ENCODE measurements around the gene SNED1. TPM values are rescaled to one million over a fixed set of nuclear protein-coding genes. Genes with fewer than 3 reads are reported as not detected.
A peak's percentile ranks its signal among the peaks of the same experiment; 100 is the strongest.

The SNED1 gene
- total RNA-seq, 1 donor from 2014 or later, result 0.26 TPM

- no peak for TF ChIP-seq CTCF (IDR thresholded peaks at IDR 0.05; ENCODE audit: insufficient read depth, low read length, severe bottlenecking)
- DNase-seq (ENCODE audit: low read depth) (no peak), FAIRE-seq (no peak)
- Histone ChIP-seq H3K27me3 (ENCODE audit: control insufficient read depth, insufficient read depth, low read length) (no peaks in the 10 kb centered on the region), H3K36me3 (ENCODE audit: control insufficient read depth, insufficient read depth, low read length) (no peaks in the 10 kb centered on the region), H3K4me3 (ENCODE audit: low read depth, low read length) (no peak overlapping the region)
These were observed 127.2 kb downstream of the SNED1 start for GRCh38 chr2:241125626-241126025.

GRCh38 chr2:241126201-241126611, 127.8 kb downstream of the SNED1 start:
- DNase-seq (ENCODE audit: low read depth) (no peak), FAIRE-seq (peak; percentile 62)
- H3K4me3 ChIP-seq (ENCODE audit: low read depth, low read length), result no peak overlapping the region
- H3K36me3 ChIP-seq (ENCODE audit: control insufficient read depth, insufficient read depth, low read length), result no peaks in the 10 kb centered on the region
- no peak for TF ChIP-seq CTCF (IDR thresholded peaks at IDR 0.05; ENCODE audit: insufficient read depth, low read length, severe bottlenecking)
- no peaks in the 10 kb centered on the region for H3K27me3 ChIP-seq (ENCODE audit: control insufficient read depth, insufficient read depth, low read length)

- TF ChIP-seq CTCF (IDR thresholded peaks at IDR 0.05; ENCODE audit: insufficient read depth, low read length, severe bottlenecking), result no peak
- no peaks in the 10 kb centered on the region for H3K27me3 ChIP-seq (ENCODE audit: control insufficient read depth, insufficient read depth, low read length)
- no peak overlapping the region for H3K4me3 ChIP-seq (ENCODE audit: low read depth, low read length)
- DNase-seq (ENCODE audit: low read depth), result no peak
- FAIRE-seq, result no peak
- H3K36me3 ChIP-seq (ENCODE audit: control insufficient read depth, insufficient read depth, low read length), result no peaks in the 10 kb centered on the region
These were observed 128.4 kb downstream of the SNED1 start for GRCh38 chr2:241126771-241127202.

- TF ChIP-seq CTCF (IDR thresholded peaks at IDR 0.05; ENCODE audit: insufficient read depth, low read length, severe bottlenecking), result no peak
- FAIRE-seq (no peak), DNase-seq (ENCODE audit: low read depth) (no peak)
- no peak overlapping the region for H3K4me3 ChIP-seq (ENCODE audit: low read depth, low read length)
- H3K27me3 ChIP-seq (ENCODE audit: control insufficient read depth, insufficient read depth, low read length), result no peaks in the 10 kb centered on the region
- H3K36me3 ChIP-seq (ENCODE audit: control insufficient read depth, insufficient read depth, low read length), result no peaks in the 10 kb centered on the region
These were observed 129.8 kb downstream of the SNED1 start for GRCh38 chr2:241128266-241128665.

GRCh38 chr2:241129086-241129871, 130.9 kb downstream of the SNED1 start:
- TF ChIP-seq CTCF (IDR thresholded peaks at IDR 0.05; ENCODE audit: insufficient read depth, low read length, severe bottlenecking), result no peak
- no peaks in the 10 kb centered on the region for H3K27me3 ChIP-seq (ENCODE audit: control insufficient read depth, insufficient read depth, low read length)
- DNase-seq (ENCODE audit: low read depth) (no peak), FAIRE-seq (no peak)
- H3K4me3 ChIP-seq (ENCODE audit: low read depth, low read length), result no peak overlapping the region
- H3K36me3 ChIP-seq (ENCODE audit: control insufficient read depth, insufficient read depth, low read length), result no peaks in the 10 kb centered on the region

- FAIRE-seq (no peak), DNase-seq (ENCODE audit: low read depth) (no peak)
- Histone ChIP-seq H3K36me3 (ENCODE audit: control insufficient read depth, insufficient read depth, low read length) (no peaks in the 10 kb centered on the region), H3K4me3 (ENCODE audit: low read depth, low read length) (no peak overlapping the region), H3K27me3 (ENCODE audit: control insufficient read depth, insufficient read depth, low read length) (no peaks in the 10 kb centered on the region)
- no peak for TF ChIP-seq CTCF (IDR thresholded peaks at IDR 0.05; ENCODE audit: insufficient read depth, low read length, severe bottlenecking)
These were observed 131.9 kb downstream of the SNED1 start for GRCh38 chr2:241130316-241130715.
